Panc1 (cell line): ENCODE measurements around the gene TBR1. TPM values are rescaled to one million over a fixed set of nuclear protein-coding genes. Genes with fewer than 3 reads are reported as not detected.

Experiments used
- ATAC-seq: fragments of 200-7000 bp; cut with Tn5 transposase; 2 replicates; pipeline ENCODE4 v1.9.1; 2020; ENCODE audit warnings: mild to moderate bottlenecking, moderate library complexity
- BruUV-seq: library from RNA; stranded (reverse); fragments of 400-500 nt; replicated peaks from 2 replicates; lab custom pipeline; 2021; lab: Mats Ljungman, UMichigan
- CTCF ChIA-PET: fragments of 300-600 bp; sonication (Branson Sonifier 250); formaldehyde crosslinking; loops from one replicate; lab custom pipeline; 2022; ENCODE audit warnings: antibody characterized with exemption; lab: Charles Lee
- POLR2A ChIA-PET: fragments of 300-600 bp; sonication (Branson Sonifier 250); formaldehyde crosslinking; loops from one replicate; lab custom pipeline; 2022; ENCODE audit warnings: antibody characterized with exemption; lab: Charles Lee
- DNase-seq: peaks from one replicate; pipeline ENCODE4 v3.0.0-alpha.2; 2010; ENCODE audit warnings: low read depth, low spot score
- H3K27ac ChIP-seq: 2 replicates; pipeline ENCODE4 v1.5.1; 2011; ENCODE audit warnings: mild to moderate bottlenecking, low read length, inconsistent platforms
- H3K27me3 ChIP-seq: fragments of 200-500 bp; sonication (Bioruptor generic); 2 replicates; pipeline ENCODE4 v1.6.0; 2014; ENCODE audit warnings: low read length, inconsistent platforms; ENCODE audit not compliant: control insufficient read depth, insufficient read depth
- H3K36me3 ChIP-seq: fragments of 200-500 bp; sonication (Bioruptor generic); 2 replicates; pipeline ENCODE4 v1.5.1; 2014; ENCODE audit warnings: inconsistent platforms, mild to moderate bottlenecking, low read length, moderate library complexity; ENCODE audit not compliant: control insufficient read depth, insufficient read depth
- H3K4me1 ChIP-seq: 2 replicates; pipeline ENCODE4 v1.5.1; 2011; ENCODE audit warnings: inconsistent platforms, mild to moderate bottlenecking, low read length, moderate library complexity; ENCODE audit not compliant: control insufficient read depth, insufficient read depth
- H3K4me3 ChIP-seq, 2 experiments: 2 replicates each; pipeline ENCODE4 v1.5.1; 2011 to 2012; ENCODE audit warnings: low read depth in 2 of 2, low read length in 2 of 2, mild to moderate bottlenecking in 2 of 2, inconsistent platforms in 1 of 2, moderate library complexity in 1 of 2
- H3K9me3 ChIP-seq: fragments of 200-500 bp; sonication (Bioruptor generic); 2 replicates; pipeline ENCODE4 v1.5.1; 2014; ENCODE audit warnings: low read depth, mild to moderate bottlenecking, inconsistent platforms, low read length, moderate library complexity; ENCODE audit not compliant: control insufficient read depth, insufficient read depth
- POLR2AphosphoS5 ChIP-seq: IDR thresholded peaks from 2 replicates; pipeline ENCODE4 v1.6.1; 2012; ENCODE audit warnings: mild to moderate bottlenecking, low read depth, low read length, moderate library complexity
- SIN3A ChIP-seq: IDR thresholded peaks from 2 replicates; pipeline ENCODE4 v1.6.1; 2012; ENCODE audit warnings: low read depth, mild to moderate bottlenecking, low read length, moderate library complexity, borderline replicate concordance; ENCODE audit not compliant: insufficient read depth
- TCF7L2 ChIP-seq: IDR thresholded peaks from 2 replicates; pipeline ENCODE4 v1.6.1; 2011; ENCODE audit warnings: mild to moderate bottlenecking, low read depth, low read length, inconsistent platforms
- in situ Hi-C: cut with HindIII; loops from 2 replicates; pipeline ENCODE4 v1.10.0; 2016; ENCODE audit warnings: low sequenced_read_pairs, low pct_unique_long_range_greater_than_20kb
- intact Hi-C: fragments of 100-400 bp; cut with micrococcal nuclease; formaldehyde crosslinking; loops from one replicate; pipeline ENCODE4 v1.10.0; 2022; ENCODE audit not compliant: unreplicated experiment
- total RNA-seq: library from RNA; stranded (reverse); gene quantifications from one replicate; pipeline ENCODE4 v1.2.1, GENCODE V29; 2021; ENCODE audit not compliant: unreplicated experiment
- TF ChIP-seq, protein P1 (sequence below): fragments of 450-650 bp; IDR thresholded peaks from 2 replicates; pipeline ENCODE4 v1.5.1; 2017; ENCODE audit warnings: mild to moderate bottlenecking
- TF ChIP-seq, protein P2 (sequence below), 2 experiments: IDR thresholded peaks; 2 replicates each; pipeline ENCODE4 v1.6.1; 2011 to 2012; ENCODE audit warnings: low read depth in 2 of 2, control low read depth in 1 of 2, low read length in 1 of 2, mild to moderate bottlenecking in 1 of 2, moderate library complexity in 1 of 2; ENCODE audit not compliant: insufficient read depth in 1 of 2

TBR1 gene
- total RNA-seq, 1 experiment from 2014 or later = not detected

DNA sequence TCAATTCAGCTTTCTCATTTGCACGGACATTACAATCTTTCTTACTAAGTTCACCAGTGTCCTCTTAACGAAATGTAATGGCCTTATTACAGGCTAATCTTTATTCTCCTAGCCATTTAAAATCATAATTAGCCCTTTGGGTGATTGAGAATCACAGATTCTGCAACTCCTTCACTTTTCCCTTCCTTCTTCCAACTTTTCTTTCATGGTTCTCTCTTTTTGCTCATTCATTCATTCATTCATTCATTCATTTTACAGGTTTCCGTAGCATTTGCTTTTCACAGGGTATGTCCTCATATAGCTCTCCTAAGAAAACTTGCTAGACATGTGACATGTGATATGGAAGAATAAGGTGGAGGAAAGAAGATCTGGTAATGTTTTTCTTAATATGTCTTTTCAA lies 16.0 kb downstream of the TBR1 start:
- DNase-seq (no peak), ATAC-seq (no peak)
- BruUV-seq = no TSS peak
- intact Hi-C loops = no loop called here
- H3K9me3 ChIP-seq = no peaks in the 10 kb centered on the region
- ChIA-PET CTCF (no interaction called here), POLR2A (no interaction called here)
- peaks cover 2% of the 10 kb centered on the region; the same call in 1 of the 2 replicates for H3K27me3 ChIP-seq
- no peaks in the 10 kb centered on the region for H3K36me3 ChIP-seq
- TF ChIP-seq, protein P1, sequence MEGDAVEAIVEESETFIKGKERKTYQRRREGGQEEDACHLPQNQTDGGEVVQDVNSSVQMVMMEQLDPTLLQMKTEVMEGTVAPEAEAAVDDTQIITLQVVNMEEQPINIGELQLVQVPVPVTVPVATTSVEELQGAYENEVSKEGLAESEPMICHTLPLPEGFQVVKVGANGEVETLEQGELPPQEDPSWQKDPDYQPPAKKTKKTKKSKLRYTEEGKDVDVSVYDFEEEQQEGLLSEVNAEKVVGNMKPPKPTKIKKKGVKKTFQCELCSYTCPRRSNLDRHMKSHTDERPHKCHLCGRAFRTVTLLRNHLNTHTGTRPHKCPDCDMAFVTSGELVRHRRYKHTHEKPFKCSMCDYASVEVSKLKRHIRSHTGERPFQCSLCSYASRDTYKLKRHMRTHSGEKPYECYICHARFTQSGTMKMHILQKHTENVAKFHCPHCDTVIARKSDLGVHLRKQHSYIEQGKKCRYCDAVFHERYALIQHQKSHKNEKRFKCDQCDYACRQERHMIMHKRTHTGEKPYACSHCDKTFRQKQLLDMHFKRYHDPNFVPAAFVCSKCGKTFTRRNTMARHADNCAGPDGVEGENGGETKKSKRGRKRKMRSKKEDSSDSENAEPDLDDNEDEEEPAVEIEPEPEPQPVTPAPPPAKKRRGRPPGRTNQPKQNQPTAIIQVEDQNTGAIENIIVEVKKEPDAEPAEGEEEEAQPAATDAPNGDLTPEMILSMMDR = no peak
- TF ChIP-seq SIN3A (no peak), POLR2AphosphoS5 (no peak), TCF7L2 (no peak)
- TF ChIP-seq, protein P2, sequence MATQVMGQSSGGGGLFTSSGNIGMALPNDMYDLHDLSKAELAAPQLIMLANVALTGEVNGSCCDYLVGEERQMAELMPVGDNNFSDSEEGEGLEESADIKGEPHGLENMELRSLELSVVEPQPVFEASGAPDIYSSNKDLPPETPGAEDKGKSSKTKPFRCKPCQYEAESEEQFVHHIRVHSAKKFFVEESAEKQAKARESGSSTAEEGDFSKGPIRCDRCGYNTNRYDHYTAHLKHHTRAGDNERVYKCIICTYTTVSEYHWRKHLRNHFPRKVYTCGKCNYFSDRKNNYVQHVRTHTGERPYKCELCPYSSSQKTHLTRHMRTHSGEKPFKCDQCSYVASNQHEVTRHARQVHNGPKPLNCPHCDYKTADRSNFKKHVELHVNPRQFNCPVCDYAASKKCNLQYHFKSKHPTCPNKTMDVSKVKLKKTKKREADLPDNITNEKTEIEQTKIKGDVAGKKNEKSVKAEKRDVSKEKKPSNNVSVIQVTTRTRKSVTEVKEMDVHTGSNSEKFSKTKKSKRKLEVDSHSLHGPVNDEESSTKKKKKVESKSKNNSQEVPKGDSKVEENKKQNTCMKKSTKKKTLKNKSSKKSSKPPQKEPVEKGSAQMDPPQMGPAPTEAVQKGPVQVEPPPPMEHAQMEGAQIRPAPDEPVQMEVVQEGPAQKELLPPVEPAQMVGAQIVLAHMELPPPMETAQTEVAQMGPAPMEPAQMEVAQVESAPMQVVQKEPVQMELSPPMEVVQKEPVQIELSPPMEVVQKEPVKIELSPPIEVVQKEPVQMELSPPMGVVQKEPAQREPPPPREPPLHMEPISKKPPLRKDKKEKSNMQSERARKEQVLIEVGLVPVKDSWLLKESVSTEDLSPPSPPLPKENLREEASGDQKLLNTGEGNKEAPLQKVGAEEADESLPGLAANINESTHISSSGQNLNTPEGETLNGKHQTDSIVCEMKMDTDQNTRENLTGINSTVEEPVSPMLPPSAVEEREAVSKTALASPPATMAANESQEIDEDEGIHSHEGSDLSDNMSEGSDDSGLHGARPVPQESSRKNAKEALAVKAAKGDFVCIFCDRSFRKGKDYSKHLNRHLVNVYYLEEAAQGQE (IDR thresholded peaks at IDR 0.05; ENCODE audit: insufficient read depth in 1 of 2, low read depth in 2 of 2, low read length in 1 of 2) = no peak
- H3K4me1 ChIP-seq = no peaks in the 10 kb centered on the region
- no peak overlapping the region for H3K27ac ChIP-seq
- H3K4me3 ChIP-seq = no peak overlapping the region
- in situ Hi-C loops = no loop called here

DNA sequence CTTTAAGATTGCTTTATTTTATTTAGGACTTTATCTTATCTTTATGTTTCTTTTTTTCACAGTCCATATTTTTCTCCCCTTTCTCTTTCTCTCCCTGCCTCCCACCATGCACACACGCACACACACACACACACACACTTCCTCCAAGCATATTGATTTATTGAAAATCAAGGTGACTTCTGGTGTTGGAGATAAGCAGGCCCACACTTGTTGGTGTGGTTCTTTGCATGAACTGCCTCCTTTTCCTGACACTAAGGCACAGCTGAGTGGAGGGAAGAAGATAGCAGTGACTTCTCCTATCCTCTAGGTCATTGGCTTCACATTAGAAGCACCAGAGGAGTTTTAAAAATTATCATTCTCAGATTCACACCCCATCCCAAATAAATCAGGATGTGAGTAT lies 18.0 kb downstream of the TBR1 start:
- intact Hi-C loops (no loop called here), in situ Hi-C loops (no loop called here)
- DNase-seq (no peak), ATAC-seq (no peak)
- TF ChIP-seq, protein P2 (IDR thresholded peaks at IDR 0.05; ENCODE audit: insufficient read depth in 1 of 2, low read depth in 2 of 2, low read length in 1 of 2) = no peak
- TF ChIP-seq TCF7L2 = no peak
- TF ChIP-seq SIN3A = no peak
- TF ChIP-seq, protein P1 = no peak
- no peak for TF ChIP-seq POLR2AphosphoS5
- Histone ChIP-seq H3K27me3 (peaks cover 2% of the 10 kb centered on the region; the same call in 1 of the 2 replicates), H3K9me3 (no peaks in the 10 kb centered on the region), H3K27ac (no peak overlapping the region), H3K4me1 (no peaks in the 10 kb centered on the region), H3K4me3 (no peak overlapping the region), H3K36me3 (no peaks in the 10 kb centered on the region)
- no TSS peak for BruUV-seq
- POLR2A ChIA-PET = no interaction called here
- CTCF ChIA-PET = no interaction called here
